ENCODE measurements around the gene SLC9B1. TPM values are rescaled to one million over a fixed set of nuclear protein-coding genes. Genes with fewer than 3 reads are reported as not detected.
"Not testable (repeated sequence)": the region's sequence is repeated elsewhere in the genome, so short reads cannot be mapped to it uniquely, and the experiment has no call there.

The SLC9B1 gene
- total RNA-seq, 1 donor from 2014 or later: 0.40 TPM

DNA sequence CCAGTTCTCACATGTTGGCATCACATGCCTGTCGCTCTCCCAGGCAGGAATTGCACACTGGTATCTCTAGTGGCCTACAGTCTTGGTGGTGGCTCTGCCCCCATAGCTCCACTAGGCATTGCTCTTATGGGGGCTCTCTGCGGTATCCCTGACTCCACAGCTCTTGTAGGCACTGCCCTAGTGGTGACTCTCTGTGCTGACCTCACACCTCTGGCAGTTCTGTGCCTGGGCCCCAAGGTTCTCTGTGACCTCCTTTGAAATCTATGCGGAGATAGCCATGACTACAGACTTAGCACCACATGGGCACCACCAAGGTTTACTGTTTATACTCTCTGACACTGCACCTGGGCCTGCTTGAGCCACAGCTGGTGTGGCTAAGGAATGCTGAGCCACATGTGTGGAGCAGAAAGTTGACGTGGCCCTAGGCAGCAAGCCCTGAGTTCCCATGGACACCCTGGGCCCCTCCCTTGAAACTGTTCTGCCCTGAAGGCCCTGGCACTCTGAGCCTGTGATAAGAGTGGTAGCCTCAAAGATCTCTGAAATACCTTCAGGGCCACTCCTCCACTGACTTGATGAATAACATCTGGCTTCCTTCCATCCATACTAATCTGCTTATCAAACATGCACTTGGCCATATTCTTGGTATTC is 8.0 kb downstream of the SLC9B1 start:
- no peak for DNase-seq (ENCODE audit: low read depth in 2 of 2)

GRCh38 chr4:103010804-103011203 is 8.7 kb downstream of the SLC9B1 start:
- DNase-seq (ENCODE audit: low read depth in 2 of 2): no peak

- peak; percentile 79 to 82 for DNase-seq (ENCODE audit: low read depth in 2 of 2)
Observed at GRCh38 chr4:103008875-103009729, 10.4 kb downstream of the SLC9B1 start.

DNA sequence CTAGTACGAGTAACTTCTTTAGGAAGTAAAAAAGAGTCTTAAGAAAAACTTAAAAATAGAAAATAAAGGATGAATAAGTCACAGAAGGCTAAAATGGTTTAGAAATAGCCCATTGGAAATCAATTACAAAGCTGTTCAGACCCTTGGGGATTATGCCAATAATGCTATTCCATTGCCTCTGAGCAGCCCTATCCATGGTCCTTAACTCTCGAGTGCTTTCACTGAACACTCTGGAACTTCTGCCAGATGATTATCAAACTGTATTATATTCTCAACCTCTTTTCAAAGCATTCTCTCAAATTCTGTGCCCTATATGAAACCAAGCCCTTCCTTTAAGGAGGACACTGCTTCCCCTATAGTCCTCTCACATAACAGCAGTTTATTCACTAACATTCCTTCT is 17.0 kb downstream of the SLC9B1 start:
- DNase-seq (ENCODE audit: low read depth in 2 of 2): peak; percentile 35 to 41

DNA sequence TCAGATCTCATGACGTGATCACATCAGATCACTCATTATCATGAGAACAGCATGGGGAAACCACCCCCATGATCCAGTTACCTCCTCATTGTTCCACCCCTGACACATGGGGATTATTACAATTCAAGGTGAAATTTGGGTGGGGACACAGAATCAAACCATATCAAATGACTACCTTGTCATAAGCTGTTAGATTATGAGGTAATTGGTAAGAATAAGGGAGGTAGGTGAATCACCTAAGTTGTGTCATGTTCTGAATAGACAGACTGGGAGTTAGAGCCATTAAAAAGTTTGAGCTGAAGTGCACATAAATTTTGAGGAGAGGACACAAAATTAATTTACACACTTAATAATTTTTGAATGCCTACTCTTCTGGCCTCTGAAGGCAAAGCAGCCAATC is 24.7 kb downstream of the SLC9B1 start:
- no peak for DNase-seq (ENCODE audit: low read depth in 2 of 2)

GRCh38 chr4:102993985-102994384 is 25.5 kb downstream of the SLC9B1 start:
- DNase-seq (ENCODE audit: low read depth in 2 of 2): not testable (repeated sequence)

DNA sequence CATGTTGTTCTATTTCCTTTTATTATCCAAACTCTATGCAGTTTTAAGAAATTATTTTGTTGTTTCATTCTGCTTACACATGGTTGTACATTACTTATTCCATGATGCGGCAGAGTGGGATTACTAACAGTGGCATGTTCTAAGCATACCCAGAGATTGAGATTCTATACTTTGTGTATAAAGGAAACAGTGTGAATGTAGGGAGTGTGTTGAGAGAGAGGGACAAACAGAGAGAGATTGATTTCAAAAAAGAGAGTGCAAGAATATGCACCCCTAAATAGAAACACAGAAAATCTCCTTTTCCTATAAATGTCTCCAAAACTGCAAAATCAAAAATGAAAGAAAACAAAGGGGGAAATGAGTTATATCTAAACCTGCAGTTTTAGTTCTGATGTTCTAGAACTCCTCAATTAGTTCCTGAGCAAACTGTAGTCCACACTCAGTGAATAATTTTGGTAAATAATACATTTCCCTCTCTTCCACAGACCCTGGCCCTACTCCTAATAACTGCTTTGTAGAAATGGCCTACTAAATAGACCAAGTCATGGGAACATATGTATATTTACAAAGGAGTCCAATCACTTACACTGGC is 31.0 kb downstream of the SLC9B1 start:
- DNase-seq (ENCODE audit: low read depth in 2 of 2): no peak

DNA sequence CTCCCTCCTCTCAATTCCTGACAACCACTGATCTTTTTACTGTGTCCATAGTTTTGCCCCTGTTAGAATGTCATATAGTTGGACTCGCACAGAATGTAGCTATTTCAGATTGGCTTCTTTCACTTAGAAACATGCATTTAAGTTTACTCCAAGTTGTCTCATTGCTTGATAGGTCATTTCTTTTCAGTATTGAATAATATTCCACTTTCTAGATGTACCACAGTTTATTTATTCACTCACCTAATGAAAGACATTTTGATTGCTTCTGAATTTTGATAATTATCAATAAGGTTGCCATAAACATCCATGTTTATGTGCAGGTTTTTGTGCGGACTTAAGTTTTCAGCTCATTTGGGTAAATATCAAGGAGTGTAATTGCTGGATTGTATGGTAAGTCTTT is 38.5 kb downstream of the SLC9B1 start:
- DNase-seq (ENCODE audit: low read depth in 2 of 2): no peak

DNA sequence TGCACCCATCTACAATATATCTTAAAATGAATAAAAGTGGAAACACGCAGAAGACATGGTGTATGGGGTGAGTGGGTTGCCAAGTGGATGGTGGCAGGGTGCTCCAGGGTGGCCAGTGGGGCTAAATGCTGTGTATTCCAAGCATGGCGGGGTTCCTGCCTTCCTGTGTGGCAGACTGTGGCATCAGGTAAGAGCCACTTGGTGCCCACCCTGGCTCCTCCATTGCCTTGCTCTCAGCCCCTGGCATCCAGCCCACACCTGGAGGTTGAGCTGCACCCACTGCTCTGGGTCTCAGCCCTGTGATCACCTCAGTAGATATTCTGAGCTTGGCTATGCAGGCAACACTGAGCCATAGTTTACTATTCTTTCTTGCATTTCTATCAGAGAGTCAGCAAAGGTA is 57.7 kb downstream of the SLC9B1 start:
- DNase-seq (ENCODE audit: low read depth in 2 of 2): not testable (repeated sequence)

DNA sequence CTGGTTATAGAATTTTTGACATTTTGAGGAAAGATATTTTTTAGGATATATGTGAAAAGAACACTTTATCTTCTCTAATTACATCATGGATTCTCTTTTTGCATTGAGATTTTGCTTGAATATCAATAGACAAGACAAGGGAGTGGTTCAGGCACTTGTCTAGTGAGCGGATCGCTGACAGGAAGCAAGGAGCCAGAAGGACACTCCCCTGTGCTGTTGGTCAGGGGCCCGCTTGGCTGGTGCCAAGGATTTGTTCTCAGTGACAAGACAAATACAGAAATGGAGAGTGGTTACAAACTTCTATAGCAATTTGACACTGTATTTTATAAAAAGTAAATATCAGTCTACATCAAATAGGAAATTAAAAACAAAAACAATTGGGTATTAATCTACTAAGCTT is 60.0 kb downstream of the SLC9B1 start:
- no peak for DNase-seq (ENCODE audit: low read depth in 2 of 2)

GRCh38 chr4:102945066-102945465 is 74.4 kb downstream of the SLC9B1 start:
- no peak for DNase-seq (ENCODE audit: low read depth in 2 of 2)

GRCh38 chr4:102938063-102938462 is 81.4 kb downstream of the SLC9B1 start:
- DNase-seq (ENCODE audit: low read depth in 2 of 2): not testable (repeated sequence)

DNA sequence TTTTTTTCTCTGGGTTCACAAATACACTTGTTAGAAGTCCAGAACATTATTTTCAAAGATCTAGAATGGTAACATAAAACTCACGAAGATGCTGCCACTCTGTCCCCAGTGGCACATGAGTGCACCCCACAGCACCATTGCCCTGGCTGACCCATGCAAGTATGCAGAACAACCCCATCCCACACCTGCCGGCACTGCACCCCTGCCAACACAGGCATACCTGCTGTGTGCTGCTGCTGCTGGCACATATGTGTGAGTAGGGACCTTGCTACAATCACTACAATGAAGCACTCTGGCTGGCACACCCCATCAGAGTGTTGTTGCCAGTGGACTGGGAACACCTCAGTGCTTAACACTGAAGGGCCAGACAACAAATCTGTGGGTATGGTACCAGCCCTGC is 83.8 kb downstream of the SLC9B1 start:
- DNase-seq (ENCODE audit: low read depth in 2 of 2): no peak

GRCh38 chr4:102919697-102920096 is 99.8 kb downstream of the SLC9B1 start:
- not testable (repeated sequence) for DNase-seq (ENCODE audit: low read depth in 2 of 2)

GRCh38 chr4:102918859-102919258 is 100.6 kb downstream of the SLC9B1 start:
- DNase-seq (ENCODE audit: low read depth in 2 of 2): no peak

GRCh38 chr4:102901804-102902203 is 117.7 kb downstream of the SLC9B1 start:
- DNase-seq (ENCODE audit: low read depth in 2 of 2): no peak

- not testable (repeated sequence) for DNase-seq (ENCODE audit: low read depth in 2 of 2)
Observed at GRCh38 chr4:102897610-102898009, 121.9 kb downstream of the SLC9B1 start.

DNA sequence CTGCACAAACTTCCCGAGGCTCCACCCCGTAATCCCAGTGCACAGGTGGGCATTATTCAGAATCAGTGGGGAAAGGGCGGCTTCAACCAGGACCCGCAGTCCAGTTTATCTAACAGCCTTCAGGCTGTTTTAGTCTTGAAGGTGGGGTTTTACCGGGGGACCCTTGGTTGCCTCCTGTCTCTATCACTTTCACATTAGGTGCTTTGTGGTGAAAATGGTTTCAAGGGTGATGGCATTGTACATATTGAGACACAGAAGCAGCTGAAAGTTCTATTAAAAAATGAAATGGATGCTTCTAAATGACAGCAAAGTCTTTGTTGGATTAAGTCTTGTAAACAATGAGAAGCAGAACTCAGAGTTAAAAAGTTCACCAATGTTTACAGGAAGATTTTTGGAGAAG is 123.0 kb downstream of the SLC9B1 start:
- not testable (repeated sequence) for DNase-seq (ENCODE audit: low read depth in 2 of 2)

GRCh38 chr4:102889866-102890265 is 129.6 kb downstream of the SLC9B1 start:
- peak in 1 of 2 donors; percentile 41 for DNase-seq (ENCODE audit: low read depth in 2 of 2)

DNA sequence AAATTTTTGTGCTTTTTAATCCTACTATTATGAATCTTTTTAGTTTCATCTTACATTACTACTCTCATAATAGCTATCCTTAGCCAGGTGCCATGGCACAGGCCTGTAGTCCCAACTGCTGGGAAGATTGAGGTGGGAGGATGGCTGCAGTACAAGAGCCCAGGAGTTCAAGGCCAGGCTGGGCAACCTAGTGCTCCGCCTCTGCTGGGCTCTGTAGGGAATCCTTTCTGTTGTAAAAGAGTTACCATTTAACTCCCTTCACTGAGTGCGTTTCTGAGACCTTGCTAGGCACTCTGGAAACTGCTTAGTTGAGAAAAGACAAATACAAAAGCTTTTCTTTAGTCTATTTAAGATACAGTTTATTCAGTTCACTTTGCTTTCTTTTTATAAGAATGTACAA is 130.9 kb downstream of the SLC9B1 start:
- not testable (repeated sequence) for DNase-seq (ENCODE audit: low read depth in 2 of 2)

DNA sequence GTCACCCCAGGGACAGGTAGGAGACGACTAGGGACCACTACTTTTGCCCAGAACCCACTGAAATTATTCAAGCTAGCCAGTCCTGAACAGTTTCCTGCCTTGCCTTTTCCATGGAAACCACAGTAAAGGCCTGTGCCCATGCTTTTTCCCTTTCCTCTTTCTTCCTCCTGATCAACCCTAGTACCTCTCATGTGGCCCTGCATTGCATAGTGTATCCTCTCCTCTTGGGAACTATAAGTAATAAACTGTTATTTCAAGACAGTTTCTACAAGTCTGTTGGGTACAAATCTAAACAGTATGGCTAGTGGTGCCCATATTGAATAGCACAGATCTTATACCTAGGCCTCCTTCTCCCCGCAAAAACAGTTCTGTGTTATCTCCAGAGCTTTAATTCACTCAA is 136.2 kb downstream of the SLC9B1 start:
- no peak for DNase-seq (ENCODE audit: low read depth in 2 of 2)

GRCh38 chr4:102881343-102881742 is 138.2 kb downstream of the SLC9B1 start:
- no peak for DNase-seq (ENCODE audit: low read depth in 2 of 2)

- no peak for DNase-seq (ENCODE audit: low read depth in 2 of 2)
Observed at GRCh38 chr4:102878901-102879300, 140.6 kb downstream of the SLC9B1 start.

All from lung microvascular endothelial cell (primary cell).